MM.1S (cell line): ENCODE results near the gene CLEC9A.

Source experiments
- CTCF ChIP-seq: fragments of 300-600 bp; sonication (generic); IDR thresholded peaks from 2 replicates; pipeline ENCODE4 v1.5.1; 2016; ENCODE audit warnings: antibody characterized with exemption, low read length, mixed read lengths
- EZH2 ChIP-seq: fragments of 300-600 bp; sonication (generic); optimal IDR thresholded peaks from 2 replicates; pipeline ENCODE3; 2017; ENCODE audit warnings: low read depth, mild to moderate bottlenecking, antibody characterized with exemption, low read length, mixed read lengths

DNA sequence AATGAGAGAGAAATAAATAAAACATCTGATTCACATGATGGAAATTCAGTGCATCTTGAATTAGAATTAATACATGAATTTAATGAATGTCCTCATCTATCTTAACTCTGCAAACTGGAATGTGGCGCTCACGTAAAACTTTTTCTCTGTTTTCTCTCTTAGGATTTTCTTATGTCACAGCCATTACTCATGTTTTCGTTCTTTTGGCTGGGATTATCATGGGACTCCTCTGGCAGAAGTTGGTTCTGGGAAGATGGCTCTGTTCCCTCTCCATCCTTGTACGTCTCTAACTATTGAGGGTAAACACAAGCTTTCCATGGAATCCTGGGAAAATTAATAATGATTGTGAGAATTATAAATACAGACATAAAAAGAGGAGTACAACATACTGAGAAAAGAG, 15.0 kb upstream of the CLEC9A start:
- TF ChIP-seq EZH2 = no peak
- no peak for TF ChIP-seq CTCF
